HG02571 (cell line): ENCODE data around the gene C1QC.
"Not testable (repeated sequence)": the region's sequence is repeated elsewhere in the genome, so short reads cannot be mapped to it uniquely, and the experiment has no call there.

Experiments
- ATAC-seq: cut with Tn5 transposase; IDR thresholded peaks from one replicate; pipeline ENCODE4 v1.9.1; 2021; ENCODE audit warnings: mild to moderate bottlenecking, moderate library complexity; ENCODE audit not compliant: unreplicated experiment

C1QC gene

GRCh38 chr1:22645931-22646330 lies 2.5 kb downstream of the C1QC start:
- no peak for ATAC-seq

GRCh38 chr1:22646384-22646783 lies 3.0 kb downstream of the C1QC start:
- no peak for ATAC-seq

DNA sequence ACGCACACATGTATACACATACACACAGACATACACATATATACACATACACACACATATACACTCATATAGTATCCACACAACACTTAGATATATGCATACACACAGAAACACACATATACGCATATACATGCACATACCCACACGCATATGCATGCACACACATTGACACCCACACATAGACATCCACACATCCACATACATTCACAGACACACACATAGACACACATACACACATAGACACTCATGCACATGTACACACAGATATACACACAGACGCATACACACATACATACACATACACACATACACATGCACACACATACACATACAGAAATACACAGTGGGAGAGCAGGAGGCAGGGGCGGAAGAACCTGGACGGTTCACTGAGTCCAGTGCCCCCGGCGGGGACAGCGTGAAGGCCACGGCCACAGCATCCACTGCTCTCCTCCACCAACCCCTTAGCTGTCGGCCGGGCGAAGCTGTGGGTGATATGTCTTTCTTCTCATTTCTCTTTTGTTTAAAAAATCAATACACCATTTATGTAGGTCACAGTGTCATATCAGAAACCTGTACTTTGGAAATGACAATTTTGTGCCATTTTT lies 6.8 kb downstream of the C1QC start:
- ATAC-seq, result no peak

- no peak for ATAC-seq
These were observed 8.8 kb downstream of the C1QC start for GRCh38 chr1:22651941-22652856.

- ATAC-seq, result no peak
These were observed 9.5 kb downstream of the C1QC start, which contains the start of gene C1QB for GRCh38 chr1:22652881-22653316. Gene C1QB, plus strand, starts transcription at chr1:22653236. Its CDS starts 6,227 bp downstream, at chr1:22659463.

DNA sequence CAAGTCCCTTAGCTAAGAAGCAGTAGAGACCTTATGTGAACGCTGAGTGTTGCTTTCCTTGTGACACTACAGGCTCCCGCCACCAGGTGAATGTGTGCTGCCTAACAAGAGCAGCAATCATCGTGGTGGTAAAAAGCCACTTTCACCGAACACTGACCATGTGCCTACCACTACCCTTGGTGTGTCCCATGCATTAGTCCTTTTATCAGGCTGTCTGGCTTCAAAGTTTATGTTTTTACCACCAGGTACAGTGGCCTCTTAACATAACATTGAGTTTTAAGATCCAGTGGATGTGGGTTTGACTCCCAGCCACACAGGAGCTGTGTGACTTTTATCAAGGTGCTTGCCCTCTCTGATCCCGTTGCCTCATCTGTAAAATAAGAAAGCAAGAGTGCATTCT lies 11.3 kb downstream of the C1QC start:
- no peak for ATAC-seq

GRCh38 chr1:22658385-22659163 lies 15.1 kb downstream of the C1QC start:
- ATAC-seq, result no peak

GRCh38 chr1:22660716-22661241 lies 17.3 kb downstream of the C1QC start:
- no peak for ATAC-seq

GRCh38 chr1:22661880-22662279 lies 18.4 kb downstream of the C1QC start:
- no peak for ATAC-seq

- no peak for ATAC-seq
These were observed 18.9 kb downstream of the C1QC start for GRCh38 chr1:22662318-22662717.

- no peak for ATAC-seq
These were observed 19.6 kb downstream of the C1QC start for GRCh38 chr1:22662986-22663408.

- ATAC-seq, result no peak
These were observed 22.3 kb downstream of the C1QC start for GRCh38 chr1:22665752-22666151.

GRCh38 chr1:22666412-22666811 lies 23.0 kb downstream of the C1QC start:
- ATAC-seq, result no peak

DNA sequence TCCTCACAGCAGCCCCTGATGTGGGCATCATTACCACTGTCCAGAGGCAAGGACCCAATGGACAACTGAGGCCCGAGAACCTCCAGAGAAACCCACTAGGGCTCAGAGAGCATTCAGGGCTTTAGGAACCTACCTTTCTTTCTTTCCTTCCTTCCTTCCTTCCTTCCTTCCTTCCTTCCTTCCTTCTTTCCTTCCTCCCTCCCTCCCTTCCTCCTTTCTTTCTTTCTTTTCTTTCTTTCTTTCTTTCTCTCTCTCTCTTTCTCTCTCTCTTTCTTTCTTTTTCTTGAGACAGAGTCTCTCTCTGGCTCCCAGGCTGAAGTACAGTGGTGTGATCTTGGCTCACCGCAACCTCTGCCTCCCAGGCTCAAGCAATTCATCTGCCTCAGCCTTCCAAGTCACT lies 25.4 kb downstream of the C1QC start:
- not testable (repeated sequence) for ATAC-seq

GRCh38 chr1:22670352-22670975 lies 27.0 kb downstream of the C1QC start:
- no peak for ATAC-seq

GRCh38 chr1:22671999-22672398 lies 28.6 kb downstream of the C1QC start:
- ATAC-seq, result no peak

- no peak for ATAC-seq
These were observed 30.3 kb downstream of the C1QC start for GRCh38 chr1:22673486-22674409.

- ATAC-seq, result no peak
These were observed 30.9 kb downstream of the C1QC start for GRCh38 chr1:22674410-22674749.

DNA sequence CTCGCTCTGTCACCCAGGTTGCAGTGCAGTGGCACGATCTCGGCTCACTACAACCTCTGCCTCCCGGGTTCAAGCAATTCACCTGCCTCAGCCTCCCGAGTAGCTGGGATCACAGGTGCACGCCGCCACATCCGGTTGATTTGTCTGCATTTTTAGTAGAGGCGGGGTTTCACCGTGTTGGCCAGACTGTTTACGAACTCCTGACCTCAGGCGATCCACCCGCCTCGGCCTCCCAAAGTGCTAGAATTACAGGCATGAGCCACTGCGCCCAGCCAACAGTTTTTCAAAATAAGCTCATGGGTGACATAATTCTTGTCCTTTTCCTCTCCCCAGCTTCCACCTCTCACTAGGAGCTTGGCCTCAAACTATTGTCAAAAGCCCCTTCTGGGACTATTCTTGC lies 32.7 kb downstream of the C1QC start:
- not testable (repeated sequence) for ATAC-seq
